CD4-positive, CD25-positive, alpha-beta regulatory T cell (primary cell): ENCODE results near the gene KCNQ1. TPM values are rescaled to one million over a fixed set of nuclear protein-coding genes. Genes with fewer than 3 reads are reported as not detected.

ENCODE experiments used
- ATAC-seq, 2 donors: fragments of 150-1000 bp; cut with Tn5 transposase; one replicate each; pipeline ENCODE4 v1.10.0; 2021; ENCODE audit warnings: low read depth in 2 of 2, moderate number of reproducible peaks in 2 of 2, moderate library complexity in 1 of 2
- DNase-seq, 3 donors: peaks; one replicate each; pipeline versions ENCODE4 v3.0.0 to v3.0.0-alpha.2; 2012 to 2022; ENCODE audit warnings: mixed read lengths in 1 of 3
- H3K27ac ChIP-seq: one replicate; pipeline ENCODE4 v1.7.0; 2013; ENCODE audit warnings: mild to moderate bottlenecking, low read length; ENCODE audit not compliant: insufficient read depth, poor library complexity, severe bottlenecking
- H3K27me3 ChIP-seq: one replicate; pipeline ENCODE4 v1.7.0; 2013; ENCODE audit warnings: low read length; ENCODE audit not compliant: control insufficient read depth, insufficient read depth
- H3K36me3 ChIP-seq: one replicate; pipeline ENCODE4 v1.7.0; 2013; ENCODE audit warnings: mild to moderate bottlenecking, low read length, moderate library complexity; ENCODE audit not compliant: control insufficient read depth, insufficient read depth
- H3K4me1 ChIP-seq: 2 replicates; pipeline ENCODE4 v1.7.0; 2013; ENCODE audit warnings: mild to moderate bottlenecking, low read length; ENCODE audit not compliant: insufficient read depth, control insufficient read depth, poor library complexity, severe bottlenecking
- H3K4me3 ChIP-seq: one replicate; pipeline ENCODE4 v1.7.0; 2013; ENCODE audit warnings: low read depth, mild to moderate bottlenecking, low read length, moderate library complexity
- H3K9me3 ChIP-seq, 2 experiments: 1 replicate in 1 of 2; 2 replicates in 1 of 2; pipeline ENCODE4 v1.7.0; 2013; ENCODE audit warnings: low read length in 2 of 2, mild to moderate bottlenecking in 1 of 2, moderate library complexity in 1 of 2; ENCODE audit not compliant: control insufficient read depth in 2 of 2
- H3K27ac Mint-ChIP-seq, 3 donors: one replicate each; pipeline ENCODE4 v1.8.0; 2020 to 2022; ENCODE audit warnings: mild to moderate bottlenecking in 3 of 3, mixed read lengths in 3 of 3, moderate library complexity in 2 of 3
- H3K27me3 Mint-ChIP-seq: one replicate; pipeline ENCODE4 v1.8.0; 2022; ENCODE audit warnings: mild to moderate bottlenecking, mixed read lengths
- H3K36me3 Mint-ChIP-seq: one replicate; pipeline ENCODE4 v1.8.0; 2020; ENCODE audit warnings: mixed read lengths
- H3K4me1 Mint-ChIP-seq, 4 donors: one replicate each; pipeline ENCODE4 v1.8.0; 2020 to 2022; ENCODE audit warnings: mixed read lengths in 4 of 4, mild to moderate bottlenecking in 1 of 4
- H3K4me3 Mint-ChIP-seq, 4 donors: one replicate each; pipeline ENCODE4 v1.8.0; 2020 to 2022; ENCODE audit warnings: mild to moderate bottlenecking in 4 of 4, mixed read lengths in 4 of 4, moderate library complexity in 3 of 4
- H3K9me3 Mint-ChIP-seq, 7 donors: one replicate each; pipeline ENCODE4 v1.8.0; 2020 to 2022; ENCODE audit warnings: mixed read lengths in 7 of 7, mild to moderate bottlenecking in 3 of 7, moderate library complexity in 2 of 7
- polyA plus RNA-seq, 4 donors: library from polyadenylated mRNA; unstranded; fragments of 300-500 nt; fragmentation: Illumina TruSeq; gene quantifications; one replicate each; pipeline ENCODE4 v1.2.3, GENCODE V29; 2021
- total RNA-seq: library from RNA; stranded (reverse); gene quantifications from one replicate; pipeline ENCODE4 v1.2.3, GENCODE V29; 2022

The KCNQ1 gene
- total and polyA plus RNA-seq, 5 donors from 2014 or later = 5.5 to 13.4 (median 6.8) TPM

DNA sequence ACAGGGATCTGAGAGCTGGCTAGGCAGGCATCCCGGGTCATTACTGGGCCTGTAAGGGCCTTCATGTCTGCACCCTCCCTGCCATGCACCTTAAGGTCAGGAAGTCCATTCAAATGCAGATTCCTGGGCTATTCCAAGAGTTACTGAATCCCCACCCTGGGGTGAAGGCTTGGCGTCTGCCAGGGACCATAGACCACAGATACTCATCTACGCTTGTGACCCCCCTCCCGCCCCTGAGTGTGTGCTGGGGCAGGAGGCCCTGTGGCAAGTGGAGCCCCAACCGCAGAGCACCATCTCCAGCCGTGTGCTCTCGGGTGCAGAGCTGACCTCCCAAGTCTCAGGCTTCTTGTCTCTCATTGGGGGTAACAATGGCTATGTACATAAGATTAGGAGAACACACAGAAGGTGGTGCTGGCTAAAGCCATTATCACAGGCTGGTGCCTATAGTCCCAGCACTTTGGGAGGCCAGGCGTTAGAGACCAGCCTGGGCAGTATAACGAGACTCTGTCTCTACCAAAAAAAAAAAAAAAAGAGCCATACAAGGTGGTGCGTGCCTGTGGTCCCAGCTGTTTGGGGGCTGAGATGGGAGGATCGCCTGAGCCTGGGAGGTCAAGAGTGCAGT lies 274.1 kb downstream of the KCNQ1 start:
- no peak for ATAC-seq
- DNase-seq = no peak
- Histone ChIP-seq H3K4me1 (no peaks in the 10 kb centered on the region), H3K27ac (no peak overlapping the region), H3K9me3 (no peaks in the 10 kb centered on the region), H3K36me3 (no peaks in the 10 kb centered on the region), H3K27me3 (no peaks in the 10 kb centered on the region), H3K4me3 (no peak overlapping the region)
- Mint-ChIP-seq H3K27me3 (no peaks in the 10 kb centered on the region), H3K4me1 (no peaks in the 10 kb centered on the region), H3K36me3 (no peaks in the 10 kb centered on the region), H3K27ac (no peak overlapping the region), H3K4me3 (no peak overlapping the region), H3K9me3 (peaks cover 0 to 2% (median 0%) of the 10 kb centered on the region in 7 donors)

DNA sequence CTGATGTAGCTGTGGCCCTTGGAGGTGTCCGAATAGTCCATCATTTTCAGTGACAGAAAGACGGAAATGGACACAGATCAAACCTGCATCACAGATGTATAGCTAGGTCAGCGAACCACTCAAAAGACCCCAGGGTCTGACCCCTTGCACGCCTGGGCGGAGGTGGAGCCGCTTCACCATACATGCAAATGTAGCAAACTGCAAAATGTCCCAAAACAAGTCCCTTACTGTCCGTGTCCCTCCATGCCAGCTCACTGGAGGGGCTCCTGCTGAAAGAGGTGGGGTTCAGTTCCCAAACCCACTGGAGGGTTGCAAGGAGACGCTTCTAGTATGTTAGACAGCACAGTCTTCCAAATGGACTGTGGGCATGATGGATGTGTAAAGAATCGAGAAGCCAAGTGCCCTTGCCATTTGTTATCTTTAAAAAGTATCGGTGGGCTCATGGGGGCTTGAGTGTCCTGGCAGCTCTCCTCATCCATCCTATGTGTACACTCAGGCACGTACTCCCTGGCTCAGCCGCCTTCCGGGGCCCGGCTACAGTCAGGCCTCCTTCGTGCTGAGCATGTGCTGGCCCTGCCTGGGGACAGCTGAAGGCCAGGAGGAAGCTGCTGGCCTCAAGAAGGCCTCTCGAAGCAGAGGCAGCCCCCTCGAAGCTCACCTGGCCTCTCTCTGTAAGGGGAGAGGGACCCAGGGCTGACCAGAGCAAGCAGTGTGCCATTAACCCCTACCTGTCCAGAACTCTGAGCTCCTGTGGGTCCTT lies 275.2 kb downstream of the KCNQ1 start:
- Histone ChIP-seq H3K27ac (no peak overlapping the region), H3K4me1 (no peaks in the 10 kb centered on the region), H3K4me3 (no peak overlapping the region), H3K9me3 (no peaks in the 10 kb centered on the region), H3K27me3 (no peaks in the 10 kb centered on the region), H3K36me3 (no peaks in the 10 kb centered on the region)
- Mint-ChIP-seq H3K36me3 (no peaks in the 10 kb centered on the region), H3K4me3 (no peak overlapping the region), H3K4me1 (no peaks in the 10 kb centered on the region), H3K27me3 (no peaks in the 10 kb centered on the region), H3K27ac (peak overlapping the region in 1 of 3 donors; percentile 55), H3K9me3 (peaks cover 0 to 2% (median 0%) of the 10 kb centered on the region in 7 donors)
- DNase-seq = no peak
- ATAC-seq = no peak

DNA sequence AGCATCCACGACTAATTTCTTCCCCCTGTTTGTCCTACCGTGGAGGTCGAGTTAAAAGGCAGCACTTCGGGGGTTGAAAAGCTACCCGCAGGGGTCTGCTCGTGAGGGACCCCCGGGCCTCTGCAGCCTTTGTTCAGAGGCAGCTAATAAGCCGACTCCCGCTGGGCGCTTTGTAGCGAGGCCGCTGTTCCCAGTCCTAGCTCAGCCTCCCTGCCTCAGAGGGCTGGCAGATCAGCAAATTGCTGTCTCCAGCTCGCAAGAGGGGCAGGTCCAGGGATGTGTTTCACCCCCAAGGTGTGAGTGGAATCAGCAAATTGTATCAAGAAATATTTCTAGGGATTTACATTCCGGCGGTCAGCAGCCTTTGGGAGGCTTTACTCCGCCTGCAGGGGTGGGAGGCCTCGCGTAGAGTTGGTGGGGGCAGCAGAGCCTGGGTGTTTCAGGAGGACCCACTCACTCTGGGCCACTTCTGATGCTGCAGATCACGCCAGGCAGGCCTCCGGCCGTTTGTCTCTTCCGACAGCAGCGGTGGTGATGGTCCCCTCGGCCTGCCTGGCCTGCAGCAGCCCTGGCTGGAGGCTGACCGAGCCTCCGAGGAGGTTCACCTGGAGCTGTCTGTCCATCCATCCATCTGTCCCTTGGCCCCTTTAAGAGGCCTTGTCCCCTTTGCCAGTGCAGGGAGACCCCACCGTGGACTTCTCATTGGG lies 276.6 kb downstream of the KCNQ1 start:
- H3K27me3 ChIP-seq = no peaks in the 10 kb centered on the region
- no peak overlapping the region for H3K4me3 ChIP-seq
- no peak overlapping the region for H3K27ac Mint-ChIP-seq
- no peaks in the 10 kb centered on the region for H3K4me1 Mint-ChIP-seq
- no peaks in the 10 kb centered on the region for H3K36me3 Mint-ChIP-seq
- ATAC-seq = no peak
- no peaks in the 10 kb centered on the region for H3K36me3 ChIP-seq
- H3K27me3 Mint-ChIP-seq = no peaks in the 10 kb centered on the region
- H3K9me3 Mint-ChIP-seq = peaks cover 0 to 2% (median 0%) of the 10 kb centered on the region in 7 donors
- no peaks in the 10 kb centered on the region for H3K4me1 ChIP-seq
- no peak overlapping the region for H3K27ac ChIP-seq
- no peak for DNase-seq
- no peak overlapping the region for H3K4me3 Mint-ChIP-seq
- no peaks in the 10 kb centered on the region for H3K9me3 ChIP-seq

DNA sequence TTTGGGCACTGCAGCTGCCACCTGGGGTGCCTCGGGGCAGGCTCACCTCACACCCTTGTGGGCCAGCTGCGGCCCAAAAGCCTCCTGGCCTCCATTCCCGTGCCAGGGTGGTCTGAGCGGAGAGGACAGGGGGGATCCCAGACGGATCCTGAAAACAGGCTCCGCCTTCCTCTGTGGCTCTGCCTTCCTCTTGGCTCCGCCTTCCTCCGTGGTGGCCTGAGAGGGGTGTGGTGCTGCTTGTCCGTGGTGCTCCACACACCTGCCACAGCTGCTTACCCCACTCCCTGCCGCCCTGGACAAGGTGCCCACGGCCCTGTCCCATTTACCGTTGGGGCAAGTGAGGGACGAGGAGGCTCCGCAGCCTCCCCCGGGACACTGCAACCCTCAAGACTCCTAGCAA lies 278.1 kb downstream of the KCNQ1 start:
- Mint-ChIP-seq H3K4me3 (no peak overlapping the region), H3K27me3 (no peaks in the 10 kb centered on the region), H3K9me3 (peaks cover 0 to 2% (median 0%) of the 10 kb centered on the region in 7 donors), H3K27ac (no peak overlapping the region), H3K4me1 (no peaks in the 10 kb centered on the region), H3K36me3 (no peaks in the 10 kb centered on the region)
- Histone ChIP-seq H3K36me3 (no peaks in the 10 kb centered on the region), H3K4me1 (no peaks in the 10 kb centered on the region), H3K27me3 (no peaks in the 10 kb centered on the region), H3K27ac (no peak overlapping the region), H3K9me3 (no peaks in the 10 kb centered on the region), H3K4me3 (no peak overlapping the region)
- DNase-seq (no peak), ATAC-seq (no peak)

DNA sequence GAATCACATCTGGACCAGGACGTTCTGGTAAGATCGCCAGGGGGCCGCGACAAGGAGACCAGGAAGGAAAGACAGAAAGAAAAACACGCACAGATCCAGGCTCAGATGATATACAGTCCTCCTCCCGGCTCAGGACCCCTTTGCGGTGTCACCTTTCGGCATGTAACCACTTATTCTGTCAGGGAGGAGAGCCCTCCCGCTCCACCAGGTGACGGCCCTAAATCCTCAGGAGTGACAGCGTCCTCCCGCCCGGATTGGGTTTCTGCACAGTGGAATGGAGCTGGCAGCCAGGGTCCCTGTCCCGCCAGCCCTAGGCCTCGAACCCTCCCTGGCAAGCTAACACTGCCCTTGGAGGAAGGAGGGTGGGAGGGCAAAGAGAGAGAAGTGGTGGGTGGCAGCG lies 279.3 kb downstream of the KCNQ1 start:
- ATAC-seq = no peak
- no peak overlapping the region for H3K27ac Mint-ChIP-seq
- Histone ChIP-seq H3K4me1 (no peaks in the 10 kb centered on the region), H3K27ac (no peak overlapping the region), H3K4me3 (no peak overlapping the region), H3K27me3 (no peaks in the 10 kb centered on the region), H3K36me3 (no peaks in the 10 kb centered on the region), H3K9me3 (no peaks in the 10 kb centered on the region)
- no peaks in the 10 kb centered on the region for H3K27me3 Mint-ChIP-seq
- H3K36me3 Mint-ChIP-seq = no peaks in the 10 kb centered on the region
- H3K9me3 Mint-ChIP-seq = peaks cover 0 to 2% (median 0%) of the 10 kb centered on the region in 7 donors
- peaks cover 0 to 2% (median 0%) of the 10 kb centered on the region in 4 donors for H3K4me1 Mint-ChIP-seq
- no peak for DNase-seq
- H3K4me3 Mint-ChIP-seq = no peak overlapping the region

DNA sequence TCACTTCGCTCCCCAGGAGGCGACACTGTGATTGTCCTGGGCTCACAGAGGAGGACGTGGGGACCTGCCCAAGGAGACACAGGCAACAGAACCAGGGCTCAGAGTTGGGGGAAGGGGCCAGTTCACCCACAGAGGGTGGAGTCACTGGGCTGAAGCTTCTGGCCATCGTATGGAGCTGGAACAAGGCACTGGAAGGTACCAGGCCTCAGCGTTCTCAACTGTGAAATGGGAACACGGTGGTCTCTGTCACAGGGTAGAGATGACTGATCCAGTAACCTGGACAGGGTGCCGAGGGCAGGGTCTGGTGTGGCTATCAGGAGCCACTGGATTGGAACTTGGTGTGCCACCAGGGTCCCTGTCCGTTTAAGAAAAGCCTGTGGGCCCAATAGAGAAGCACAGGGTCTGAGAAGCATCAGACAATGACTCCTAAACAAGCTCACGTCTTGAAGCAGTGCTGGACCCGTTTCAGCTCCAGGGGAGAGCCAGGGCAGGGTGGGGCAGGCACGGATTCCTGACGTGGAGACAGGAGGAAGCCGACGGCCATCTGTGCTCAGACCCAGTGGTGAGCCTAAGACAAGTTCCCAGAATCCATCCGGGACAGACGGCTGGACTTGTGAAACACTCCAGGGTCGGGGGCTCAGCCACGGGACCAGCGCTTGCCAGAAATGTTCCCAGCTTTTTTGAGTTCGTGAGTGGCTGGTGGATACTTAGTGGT lies 280.0 kb downstream of the KCNQ1 start:
- H3K27me3 ChIP-seq = no peaks in the 10 kb centered on the region
- peaks cover 0 to 2% (median 0%) of the 10 kb centered on the region in 4 donors for H3K4me1 Mint-ChIP-seq
- H3K36me3 ChIP-seq = no peaks in the 10 kb centered on the region
- H3K27me3 Mint-ChIP-seq = no peaks in the 10 kb centered on the region
- H3K4me1 ChIP-seq = no peaks in the 10 kb centered on the region
- DNase-seq (no peak), ATAC-seq (no peak)
- no peak overlapping the region for H3K27ac ChIP-seq
- H3K27ac Mint-ChIP-seq = no peak overlapping the region
- no peaks in the 10 kb centered on the region for H3K36me3 Mint-ChIP-seq
- H3K4me3 Mint-ChIP-seq = no peak overlapping the region
- H3K9me3 ChIP-seq = no peaks in the 10 kb centered on the region
- no peak overlapping the region for H3K4me3 ChIP-seq
- no peaks in the 10 kb centered on the region for H3K9me3 Mint-ChIP-seq

DNA sequence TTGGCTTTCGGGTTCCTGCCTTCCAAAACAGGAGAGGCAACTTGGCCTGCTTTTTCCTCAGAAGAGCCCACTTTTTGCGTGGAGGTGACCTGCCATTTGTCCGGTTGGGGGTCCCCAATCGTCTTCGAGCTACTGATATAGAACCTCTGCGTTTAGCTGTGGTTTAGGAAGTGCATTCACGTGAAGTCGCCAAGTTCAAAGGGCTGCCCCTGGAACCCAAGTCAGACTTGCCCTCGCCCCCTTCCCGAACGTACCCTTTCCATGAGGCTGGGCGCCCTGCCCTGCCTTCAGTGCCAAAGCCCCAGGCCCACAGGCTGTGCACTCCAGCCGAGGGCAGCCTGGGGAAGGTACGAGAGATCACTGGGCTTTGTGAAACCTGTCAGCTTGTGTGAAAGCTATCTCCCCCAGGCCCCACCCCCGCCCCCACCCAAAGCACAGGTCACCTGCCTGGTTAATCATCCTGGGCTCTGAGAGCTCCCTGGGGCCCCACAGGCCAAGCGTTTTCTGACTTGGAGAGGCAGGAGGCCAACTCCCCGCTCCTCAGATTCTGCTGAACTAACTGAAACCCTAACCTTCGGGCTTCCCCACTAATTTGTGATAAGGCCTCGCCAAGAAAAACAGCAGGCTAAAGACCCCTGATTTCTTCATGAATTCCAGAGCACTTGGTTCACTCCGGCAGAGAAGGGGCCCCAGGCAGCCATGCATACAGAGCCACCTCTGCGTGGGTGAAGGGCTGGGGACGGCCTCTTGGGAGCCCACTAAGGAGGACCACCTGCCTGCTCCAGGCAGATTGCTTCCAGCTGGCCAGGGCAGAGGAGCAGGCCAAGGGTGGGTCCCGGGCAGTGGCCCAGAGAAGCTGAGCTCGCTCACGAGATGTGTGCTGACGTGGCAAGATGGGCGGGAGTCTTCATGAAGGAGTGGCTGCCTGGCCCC lies 280.8 kb downstream of the KCNQ1 start:
- ATAC-seq (no peak), DNase-seq (no peak)
- no peaks in the 10 kb centered on the region for H3K4me1 ChIP-seq
- no peak overlapping the region for H3K27ac ChIP-seq
- H3K9me3 ChIP-seq = no peaks in the 10 kb centered on the region
- H3K27ac Mint-ChIP-seq = no peak overlapping the region
- no peaks in the 10 kb centered on the region for H3K9me3 Mint-ChIP-seq
- H3K36me3 Mint-ChIP-seq = no peaks in the 10 kb centered on the region
- no peak overlapping the region for H3K4me3 Mint-ChIP-seq
- H3K27me3 ChIP-seq = no peaks in the 10 kb centered on the region
- H3K36me3 ChIP-seq = no peaks in the 10 kb centered on the region
- H3K4me1 Mint-ChIP-seq = peaks cover 0 to 2% (median 0%) of the 10 kb centered on the region in 4 donors
- no peak overlapping the region for H3K4me3 ChIP-seq
- H3K27me3 Mint-ChIP-seq = no peaks in the 10 kb centered on the region
